Measurements from ENCODE around the gene SCN10A.

SCN10A gene

GRCh38 chr3:38773528-38773927 lies 42.5 kb downstream of the SCN10A start:
- DNase-seq (ENCODE audit: low read depth in 2 of 2) = no peak

GRCh38 chr3:38763569-38763968 lies 52.4 kb downstream of the SCN10A start:
- DNase-seq (ENCODE audit: low read depth in 2 of 2) = no peak

GRCh38 chr3:38758557-38758956 lies 57.5 kb downstream of the SCN10A start:
- DNase-seq (ENCODE audit: low read depth in 2 of 2) = no peak

GRCh38 chr3:38757721-38758120 lies 58.3 kb downstream of the SCN10A start:
- DNase-seq (ENCODE audit: low read depth in 2 of 2) = no peak

- DNase-seq (ENCODE audit: low read depth in 2 of 2) = no peak
Measured at GRCh38 chr3:38756892-38757291, 59.1 kb downstream of the SCN10A start.

- DNase-seq (ENCODE audit: low read depth in 2 of 2) = no peak
Measured at GRCh38 chr3:38755130-38755529, 60.9 kb downstream of the SCN10A start.

- DNase-seq (ENCODE audit: low read depth in 2 of 2) = no peak
Measured at GRCh38 chr3:38746641-38747040, 69.4 kb downstream of the SCN10A start.

- no peak for DNase-seq (ENCODE audit: low read depth in 2 of 2)
Measured at GRCh38 chr3:38743043-38743442, 73.0 kb downstream of the SCN10A start.

- DNase-seq (ENCODE audit: low read depth in 2 of 2) = no peak
Measured at GRCh38 chr3:38742550-38742949, 73.5 kb downstream of the SCN10A start.

- DNase-seq (ENCODE audit: low read depth in 2 of 2) = no peak
Measured at GRCh38 chr3:38740537-38740936, 75.5 kb downstream of the SCN10A start.

- no peak for DNase-seq (ENCODE audit: low read depth in 2 of 2)
Measured at GRCh38 chr3:38739931-38740330, 76.1 kb downstream of the SCN10A start.

- no peak for DNase-seq (ENCODE audit: low read depth in 2 of 2)
Measured at GRCh38 chr3:38739396-38739689, 76.7 kb downstream of the SCN10A start.

- DNase-seq (ENCODE audit: low read depth in 2 of 2) = no peak
Measured at GRCh38 chr3:38738630-38739395, 77.2 kb downstream of the SCN10A start.

- DNase-seq (ENCODE audit: low read depth in 2 of 2) = no peak
Measured at GRCh38 chr3:38731522-38731921, 84.5 kb downstream of the SCN10A start.

- DNase-seq (ENCODE audit: low read depth in 2 of 2) = no peak
Measured at GRCh38 chr3:38730281-38730680, 85.7 kb downstream of the SCN10A start.

- DNase-seq (ENCODE audit: low read depth in 2 of 2) = no peak
Measured at GRCh38 chr3:38728008-38728407, 88.0 kb downstream of the SCN10A start.

GRCh38 chr3:38726751-38727150 lies 89.3 kb downstream of the SCN10A start:
- no peak for DNase-seq (ENCODE audit: low read depth in 2 of 2)

- no peak for DNase-seq (ENCODE audit: low read depth in 2 of 2)
Measured at GRCh38 chr3:38725726-38726419, 90.1 kb downstream of the SCN10A start.

GRCh38 chr3:38724392-38724736 lies 91.7 kb downstream of the SCN10A start:
- DNase-seq (ENCODE audit: low read depth in 2 of 2) = no peak

GRCh38 chr3:38723569-38724391 lies 92.2 kb downstream of the SCN10A start:
- DNase-seq (ENCODE audit: low read depth in 2 of 2) = no peak

- no peak for DNase-seq (ENCODE audit: low read depth in 2 of 2)
Measured at GRCh38 chr3:38722781-38723568, 93.0 kb downstream of the SCN10A start.

- DNase-seq (ENCODE audit: low read depth in 2 of 2) = no peak
Measured at GRCh38 chr3:38721207-38721772, 94.7 kb downstream of the SCN10A start.

Data from stimulated activated CD8-positive, alpha-beta memory T cell treated with anti-CD3 and anti-CD28 coated beads, Interleukin-7, amount 100 ng/mL, for 4 hours (primary cell).